A673 (cell line): Measurements from ENCODE around the gene KRT74.

Experiments used
- EZH2 ChIP-seq: fragments of 200-600 bp; sonication (generic); IDR thresholded peaks from 2 replicates; pipeline ENCODE4 v1.6.1; 2017; ENCODE audit warnings: borderline replicate concordance, low read depth, mild to moderate bottlenecking, mixed read lengths, antibody characterized with exemption, low read length; ENCODE audit not compliant: poor library complexity, severe bottlenecking
- TF ChIP-seq, protein P1 (sequence below): fragments of 300-800, 200-600 bp; sonication (generic); conservative IDR thresholded peaks from 2 replicates; pipeline ENCODE4 v1.5.1; 2017; ENCODE audit warnings: low read depth, mild to moderate bottlenecking, antibody characterized with exemption, low read length, moderate library complexity, mixed read lengths

DNA sequence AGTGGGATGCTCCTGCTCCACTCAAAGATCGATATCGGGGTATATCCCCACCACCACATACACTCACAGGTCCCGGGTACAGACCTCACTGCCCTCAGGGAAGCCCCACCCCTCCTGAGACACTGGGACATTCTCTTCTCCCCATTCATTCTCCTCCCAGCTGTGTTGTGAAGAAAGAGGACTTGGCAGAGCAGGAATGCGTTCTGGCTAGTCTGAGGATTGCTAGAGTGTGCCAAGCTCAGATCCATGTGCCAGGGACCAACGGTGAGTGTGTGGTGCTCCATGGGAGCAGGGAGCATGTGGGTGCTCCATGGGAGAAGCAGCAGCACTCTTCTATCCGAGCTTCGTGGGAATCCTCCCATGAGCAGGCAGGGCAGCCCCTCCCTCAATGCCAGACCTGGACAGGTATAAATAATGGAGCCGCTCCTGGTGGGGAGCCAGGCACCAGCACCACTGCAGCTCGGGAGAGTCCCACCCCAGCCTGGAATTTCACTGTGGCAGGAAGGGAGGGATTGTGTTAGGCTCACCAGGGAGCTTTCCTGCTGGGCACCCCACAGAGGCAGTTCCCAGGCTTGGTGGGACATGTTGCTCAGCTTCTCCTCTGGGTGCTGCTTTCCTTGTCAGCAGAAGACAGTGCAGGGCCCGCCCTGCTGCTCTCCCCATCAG is 51.2 kb downstream of the KRT74 start:
- TF ChIP-seq, protein P1, sequence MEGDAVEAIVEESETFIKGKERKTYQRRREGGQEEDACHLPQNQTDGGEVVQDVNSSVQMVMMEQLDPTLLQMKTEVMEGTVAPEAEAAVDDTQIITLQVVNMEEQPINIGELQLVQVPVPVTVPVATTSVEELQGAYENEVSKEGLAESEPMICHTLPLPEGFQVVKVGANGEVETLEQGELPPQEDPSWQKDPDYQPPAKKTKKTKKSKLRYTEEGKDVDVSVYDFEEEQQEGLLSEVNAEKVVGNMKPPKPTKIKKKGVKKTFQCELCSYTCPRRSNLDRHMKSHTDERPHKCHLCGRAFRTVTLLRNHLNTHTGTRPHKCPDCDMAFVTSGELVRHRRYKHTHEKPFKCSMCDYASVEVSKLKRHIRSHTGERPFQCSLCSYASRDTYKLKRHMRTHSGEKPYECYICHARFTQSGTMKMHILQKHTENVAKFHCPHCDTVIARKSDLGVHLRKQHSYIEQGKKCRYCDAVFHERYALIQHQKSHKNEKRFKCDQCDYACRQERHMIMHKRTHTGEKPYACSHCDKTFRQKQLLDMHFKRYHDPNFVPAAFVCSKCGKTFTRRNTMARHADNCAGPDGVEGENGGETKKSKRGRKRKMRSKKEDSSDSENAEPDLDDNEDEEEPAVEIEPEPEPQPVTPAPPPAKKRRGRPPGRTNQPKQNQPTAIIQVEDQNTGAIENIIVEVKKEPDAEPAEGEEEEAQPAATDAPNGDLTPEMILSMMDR = no peak
- no peak for TF ChIP-seq EZH2
